NCI-H774 (cell line): ENCODE data around the gene VSTM5.
"Not testable (repeated sequence)": the region's sequence is repeated elsewhere in the genome, so short reads cannot be mapped to it uniquely, and the experiment has no call there.

Experiments
- DNase-seq: peaks from one replicate; lab custom pipeline; 2025; lab: John Stamatoyannopoulos, UW

Gene VSTM5, protein sequence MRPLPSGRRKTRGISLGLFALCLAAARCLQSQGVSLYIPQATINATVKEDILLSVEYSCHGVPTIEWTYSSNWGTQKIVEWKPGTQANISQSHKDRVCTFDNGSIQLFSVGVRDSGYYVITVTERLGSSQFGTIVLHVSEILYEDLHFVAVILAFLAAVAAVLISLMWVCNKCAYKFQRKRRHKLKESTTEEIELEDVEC

GRCh38 chr11:93850594-93851018 is at the start of gene VSTM5:
Gene VSTM5 (minus strand): TSS chr11:93850618. CDS start chr11:93850502, 116 bp downstream.
- DNase-seq, result peak; percentile 14

- peak; percentile 65 for DNase-seq
These were observed 44.9 kb upstream of the VSTM5 start for GRCh38 chr11:93895106-93895862.

- no peak for DNase-seq
These were observed 40.1 kb upstream of the VSTM5 start for GRCh38 chr11:93890391-93891051.

- no peak for DNase-seq
These were observed 36.7 kb upstream of the VSTM5 start for GRCh38 chr11:93887111-93887510.

DNA sequence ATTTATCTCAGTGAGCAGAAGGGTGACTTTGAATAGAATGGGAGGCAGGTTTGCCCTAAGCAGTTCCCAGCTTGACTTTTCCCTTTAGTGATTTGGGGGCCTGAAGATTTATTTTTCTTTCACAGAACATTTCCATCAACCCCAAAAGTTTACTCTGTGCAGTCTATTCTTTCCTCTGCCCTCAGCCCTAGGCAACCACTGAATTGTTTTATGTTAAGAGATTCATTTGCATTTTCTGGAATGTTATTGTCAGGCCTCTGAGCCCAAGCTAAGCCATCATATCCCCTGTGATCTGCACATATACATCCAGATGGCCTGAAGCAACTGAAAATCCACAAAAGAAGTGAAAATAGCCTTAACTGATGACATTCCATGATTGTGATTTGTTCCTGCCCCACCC is 28.7 kb upstream of the VSTM5 start:
- not testable (repeated sequence) for DNase-seq

DNA sequence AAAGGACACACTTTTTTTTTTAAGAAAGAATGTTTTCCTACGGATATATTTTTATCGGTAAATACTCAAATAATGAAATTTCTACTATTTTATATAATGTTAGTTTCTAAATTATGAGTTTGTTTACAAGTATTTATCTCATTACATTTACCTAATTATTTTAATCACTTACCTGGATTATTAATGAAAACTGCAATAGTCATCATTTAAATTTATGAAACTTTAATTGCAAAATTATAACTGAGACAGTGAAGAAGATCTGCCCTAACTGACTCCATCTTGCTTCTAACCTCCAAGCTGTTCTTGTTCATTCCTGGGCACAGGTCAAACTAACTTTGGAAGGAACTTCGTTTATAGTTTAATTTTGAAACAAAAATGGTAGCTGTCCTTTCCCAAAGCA is 25.2 kb upstream of the VSTM5 start:
- no peak for DNase-seq

DNA sequence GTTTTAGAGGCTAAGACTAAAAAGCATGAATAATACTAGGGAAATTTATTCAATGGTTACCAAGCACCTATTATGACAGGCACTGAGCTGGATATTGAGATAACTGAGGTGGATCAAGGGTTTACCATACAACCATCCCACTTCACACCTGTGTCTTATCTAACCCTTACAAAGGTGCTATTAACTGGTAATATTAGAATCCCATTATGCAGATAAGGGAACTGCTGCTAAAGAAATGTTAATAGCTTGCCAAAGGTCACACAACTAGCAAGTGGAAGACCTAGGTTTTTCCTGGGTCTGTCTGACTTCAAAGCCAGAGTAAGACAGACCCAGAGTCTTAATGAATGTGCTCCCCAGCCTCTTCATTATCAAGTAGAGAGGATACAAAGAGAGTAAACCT is 21.1 kb upstream of the VSTM5 start:
- DNase-seq, result no peak

GRCh38 chr11:93870616-93871015 is 20.2 kb upstream of the VSTM5 start:
- no peak for DNase-seq

DNA sequence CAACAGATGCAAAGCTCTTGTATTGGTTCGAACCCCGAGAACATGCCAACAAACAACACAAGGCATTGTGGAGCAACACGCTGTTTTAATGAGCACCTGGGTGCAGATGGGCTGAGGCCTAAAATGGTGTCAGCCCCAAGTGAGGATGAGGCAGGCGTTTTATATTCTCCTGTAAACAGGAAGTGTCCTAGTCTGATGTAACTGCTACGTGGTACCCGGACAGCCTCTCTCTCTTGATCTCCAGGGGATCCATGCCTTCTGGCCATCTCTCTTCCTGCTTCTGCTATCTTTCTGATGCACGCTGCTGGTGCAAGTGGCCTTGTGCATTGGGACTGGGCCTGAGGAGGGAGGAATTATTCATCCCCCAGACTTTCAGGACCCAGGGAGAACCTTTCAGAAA is 19.4 kb upstream of the VSTM5 start:
- no peak for DNase-seq

GRCh38 chr11:93868404-93868803 is 18.0 kb upstream of the VSTM5 start:
- not testable (repeated sequence) for DNase-seq

DNA sequence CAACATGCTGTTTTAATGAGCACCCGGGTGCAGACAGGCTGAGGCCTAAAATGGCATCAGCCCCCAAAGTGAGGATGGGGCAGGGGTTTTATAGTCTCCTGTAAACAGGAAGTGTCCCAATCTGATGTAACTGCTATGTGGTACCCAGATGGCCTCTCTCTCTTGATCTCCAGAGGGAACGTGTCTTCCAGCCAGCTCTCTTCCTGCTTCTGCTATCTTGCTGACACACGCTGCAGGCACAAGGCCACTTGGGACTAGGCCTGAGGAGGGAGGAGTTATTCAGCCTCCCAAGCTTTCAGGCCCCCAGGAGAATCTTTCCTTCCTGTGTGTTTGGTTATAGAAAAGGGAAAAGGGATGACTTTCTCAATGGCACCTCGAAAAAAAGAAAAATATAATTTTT is 11.4 kb upstream of the VSTM5 start:
- DNase-seq, result no peak

DNA sequence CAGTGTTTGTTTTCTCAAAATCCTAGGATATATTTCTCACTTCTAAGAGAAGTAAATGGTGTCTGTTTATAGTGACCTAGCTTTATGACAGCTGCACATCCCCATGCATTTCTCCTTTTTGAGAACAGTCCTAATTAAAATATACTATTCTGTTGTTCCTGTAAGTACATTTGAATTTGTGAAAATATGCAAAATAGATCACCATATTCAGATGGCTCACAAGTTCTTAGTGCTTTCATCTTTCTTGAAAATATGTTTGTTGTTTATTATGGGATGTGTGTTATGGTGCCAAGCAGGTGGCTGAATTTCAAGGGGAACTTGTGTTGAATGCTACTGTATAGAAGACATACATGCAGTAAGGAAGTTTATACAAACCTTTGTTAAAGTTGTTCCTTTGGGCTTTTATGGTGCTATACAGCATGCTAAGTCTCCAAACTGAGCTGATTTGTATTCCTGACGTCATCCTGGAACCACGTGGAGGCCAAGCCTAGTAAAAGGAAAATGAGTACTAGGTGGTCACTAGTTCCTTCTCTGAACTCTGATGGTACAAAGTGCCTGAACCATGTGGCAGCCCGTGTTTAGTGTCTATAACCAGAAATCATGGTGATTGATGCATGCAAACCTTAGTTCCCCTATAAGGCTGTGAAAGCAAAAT is 7.8 kb upstream of the VSTM5 start:
- no peak for DNase-seq

- DNase-seq, result peak; percentile 24
These were observed 7.1 kb upstream of the VSTM5 start for GRCh38 chr11:93857413-93858120.

GRCh38 chr11:93852242-93852641 is 1.8 kb upstream of the VSTM5 start:
- no peak for DNase-seq

DNA sequence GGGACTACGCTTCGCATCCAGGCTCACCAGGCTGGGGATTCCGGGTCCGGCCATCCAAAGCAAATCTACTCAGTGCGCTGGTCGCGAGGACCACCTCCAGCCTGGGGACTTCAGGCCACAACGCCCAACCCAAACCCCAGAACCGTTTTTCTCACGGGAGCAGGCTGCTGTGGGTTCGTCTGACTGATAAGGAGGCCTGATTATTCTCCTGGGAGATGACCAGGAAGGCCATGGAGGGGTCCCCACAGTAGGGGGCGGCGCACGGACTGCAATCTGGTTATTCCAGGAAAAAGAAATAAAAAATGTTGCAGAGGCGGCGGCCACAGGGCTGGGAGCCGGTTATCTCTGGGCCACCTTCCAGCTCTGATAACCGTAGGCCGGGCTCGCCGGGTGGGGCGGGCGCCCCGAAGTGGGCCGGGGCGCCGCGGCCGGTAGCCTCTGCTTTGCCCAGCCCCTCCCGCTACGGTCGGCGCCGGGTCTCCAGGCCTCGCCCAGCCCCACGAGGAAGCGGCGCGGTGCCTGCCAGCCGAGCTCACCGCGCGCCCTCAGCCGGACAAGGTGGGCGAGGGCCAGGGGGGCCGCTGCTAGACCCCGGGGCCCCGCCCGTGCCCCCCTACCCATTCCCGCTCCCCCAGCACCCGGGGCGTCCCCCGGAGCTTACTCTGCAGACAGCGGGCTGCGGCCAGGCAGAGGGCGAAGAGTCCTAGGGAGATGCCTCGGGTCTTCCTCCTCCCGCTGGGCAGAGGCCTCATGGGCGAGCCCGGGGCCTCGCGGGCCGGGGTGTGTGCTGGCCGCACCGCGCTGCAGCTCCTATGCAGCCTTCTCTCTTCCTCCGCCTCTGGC is 446 bp downstream of the VSTM5 start:
- peak; percentile 19 for DNase-seq

DNA sequence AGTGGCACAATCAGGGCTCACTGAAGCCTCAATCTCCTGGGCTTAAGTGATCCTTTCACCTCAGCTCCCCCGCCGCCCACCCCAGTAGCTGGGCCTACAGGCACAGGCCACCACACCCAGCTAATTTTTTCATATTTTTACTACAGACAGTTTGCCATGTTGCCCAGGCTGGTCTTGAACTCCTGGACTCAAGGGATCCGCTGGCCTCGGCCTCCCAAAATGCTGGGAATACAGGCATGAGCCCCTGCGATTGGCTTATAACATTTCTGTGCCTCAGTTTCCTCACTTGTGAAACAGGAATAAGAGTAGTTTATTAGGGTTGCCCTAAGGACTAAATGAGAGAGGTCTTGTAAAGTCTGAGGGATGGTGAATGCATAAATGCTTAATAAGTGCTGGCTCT is 1.2 kb downstream of the VSTM5 start:
- no peak for DNase-seq

- no peak for DNase-seq
These were observed 4.0 kb downstream of the VSTM5 start for GRCh38 chr11:93846411-93846810.

DNA sequence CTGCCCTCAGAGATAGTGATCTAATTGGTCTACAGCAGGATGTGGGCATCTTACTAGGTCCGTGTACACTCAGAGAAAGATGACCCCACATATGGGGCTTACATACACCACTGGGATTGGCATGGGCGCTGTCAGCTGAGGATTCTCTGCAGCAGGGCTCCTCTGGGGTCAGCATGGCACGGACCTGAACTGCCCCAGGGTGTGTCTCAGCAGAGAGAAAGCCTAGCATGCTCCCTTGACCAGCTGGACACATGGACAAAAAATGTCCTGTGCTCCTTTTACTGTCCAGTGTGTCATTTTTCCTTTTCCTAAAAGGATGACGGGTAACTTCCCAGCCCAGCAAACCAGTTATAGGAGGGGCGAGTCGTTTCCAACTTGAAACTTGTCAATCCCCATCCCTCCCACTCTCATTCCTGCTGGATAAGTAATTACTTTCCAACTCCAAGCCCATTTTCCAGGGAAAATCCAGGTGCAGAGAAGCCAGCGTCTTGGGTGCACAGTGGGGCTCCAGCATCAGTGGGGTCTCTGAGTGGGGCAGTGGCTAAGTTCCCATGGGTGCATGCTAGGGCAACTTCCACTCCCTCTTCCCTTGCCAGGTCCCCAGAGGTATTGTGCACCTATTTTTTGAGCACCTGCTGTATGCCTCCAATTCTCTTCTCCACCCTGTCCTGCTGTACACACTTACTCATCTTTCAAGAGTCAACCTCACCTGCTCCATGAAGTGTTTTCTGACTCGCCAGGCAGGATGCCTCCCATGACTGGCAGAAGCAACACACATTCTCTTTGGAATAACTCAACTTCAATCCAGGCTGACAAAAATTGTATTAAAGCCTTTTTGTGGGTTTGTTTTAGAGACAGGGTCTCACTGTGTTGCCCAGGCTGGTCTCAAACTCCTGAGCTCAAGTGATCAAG is 5.0 kb downstream of the VSTM5 start:
- no peak for DNase-seq

DNA sequence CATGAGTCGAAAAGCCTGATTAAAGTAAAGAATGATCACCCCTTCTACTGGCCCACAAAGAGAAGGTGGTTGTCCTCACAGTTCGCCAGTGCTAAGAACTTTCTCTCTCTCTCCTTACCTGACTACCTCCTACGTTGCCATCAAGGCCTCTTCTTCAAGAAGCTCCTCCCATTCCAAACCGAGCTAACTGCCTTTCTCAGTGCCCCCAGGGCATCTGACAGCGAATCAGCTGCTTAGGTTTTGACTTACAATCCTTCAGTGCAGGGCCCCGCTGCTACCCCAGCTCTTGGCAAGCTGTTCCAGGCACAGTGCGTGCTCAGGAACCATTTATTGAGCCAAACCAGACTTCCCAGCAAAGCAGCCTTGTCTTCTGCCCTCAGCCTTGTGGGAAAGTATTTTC is 5.8 kb downstream of the VSTM5 start:
- no peak for DNase-seq

- DNase-seq, result no peak
These were observed 6.5 kb downstream of the VSTM5 start for GRCh38 chr11:93843906-93844305.
